ENCODE measurements around the gene LRCH1. TPM values are rescaled to one million over a fixed set of nuclear protein-coding genes. Genes with fewer than 3 reads are reported as not detected.

LRCH1 gene
- total RNA-seq, 1 donor from 2014 or later: 2.9 TPM

DNA sequence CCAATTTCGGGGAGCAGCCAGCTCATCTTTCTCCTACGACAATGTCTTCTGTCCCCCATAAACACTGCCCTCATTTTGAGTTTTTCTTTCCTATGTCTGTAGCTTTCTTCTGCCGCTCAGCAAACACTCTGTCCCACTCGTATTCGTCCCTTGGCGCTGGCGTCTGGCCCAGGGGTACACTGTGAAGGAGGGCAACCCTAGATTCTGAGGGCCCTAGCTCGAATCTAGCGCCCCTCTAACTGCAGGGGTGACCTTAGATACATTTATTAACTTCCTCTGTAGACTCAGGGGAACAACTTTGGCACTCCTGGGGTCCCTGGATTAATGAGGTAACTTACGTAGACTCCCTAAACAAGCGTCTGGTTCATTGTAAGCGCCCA is 677 bp upstream of the LRCH1 start:
- peak overlapping the region; percentile 94 for H3K4me3 Mint-ChIP-seq
- no peaks in the 10 kb centered on the region for H3K36me3 Mint-ChIP-seq
- Histone ChIP-seq H4K20me1 (ENCODE audit: low read depth) (no peaks in the 10 kb centered on the region), H2AFZ (replicated peaks) (peak overlapping the region; percentile 78), H3K9ac (no peak overlapping the region), H3K4me2 (peak overlapping the region; percentile 94), H3K9me3 (ENCODE audit: low read depth) (no peaks in the 10 kb centered on the region), H3K36me3 (no peaks in the 10 kb centered on the region), H3K4me1 (no peaks in the 10 kb centered on the region), H3F3A (ENCODE audit: low read depth) (peaks cover 9% of the 10 kb centered on the region), H3K27ac (no peak overlapping the region), H3K4me3 (peak overlapping the region; percentile 77), H3K79me2 (ENCODE audit: low read depth) (no peaks in the 10 kb centered on the region), H3K27me3 (peaks cover 45% of the 10 kb centered on the region)
- no peak overlapping the region for H3K27ac Mint-ChIP-seq
- H3K27me3 Mint-ChIP-seq (ENCODE audit: insufficient read depth, low read depth): peaks cover 15% of the 10 kb centered on the region
- no peaks in the 10 kb centered on the region for H3K9me3 Mint-ChIP-seq
- TF ChIP-seq, protein P1, sequence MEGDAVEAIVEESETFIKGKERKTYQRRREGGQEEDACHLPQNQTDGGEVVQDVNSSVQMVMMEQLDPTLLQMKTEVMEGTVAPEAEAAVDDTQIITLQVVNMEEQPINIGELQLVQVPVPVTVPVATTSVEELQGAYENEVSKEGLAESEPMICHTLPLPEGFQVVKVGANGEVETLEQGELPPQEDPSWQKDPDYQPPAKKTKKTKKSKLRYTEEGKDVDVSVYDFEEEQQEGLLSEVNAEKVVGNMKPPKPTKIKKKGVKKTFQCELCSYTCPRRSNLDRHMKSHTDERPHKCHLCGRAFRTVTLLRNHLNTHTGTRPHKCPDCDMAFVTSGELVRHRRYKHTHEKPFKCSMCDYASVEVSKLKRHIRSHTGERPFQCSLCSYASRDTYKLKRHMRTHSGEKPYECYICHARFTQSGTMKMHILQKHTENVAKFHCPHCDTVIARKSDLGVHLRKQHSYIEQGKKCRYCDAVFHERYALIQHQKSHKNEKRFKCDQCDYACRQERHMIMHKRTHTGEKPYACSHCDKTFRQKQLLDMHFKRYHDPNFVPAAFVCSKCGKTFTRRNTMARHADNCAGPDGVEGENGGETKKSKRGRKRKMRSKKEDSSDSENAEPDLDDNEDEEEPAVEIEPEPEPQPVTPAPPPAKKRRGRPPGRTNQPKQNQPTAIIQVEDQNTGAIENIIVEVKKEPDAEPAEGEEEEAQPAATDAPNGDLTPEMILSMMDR (IDR thresholded peaks at IDR 0.05): no peak
- peaks cover 25% of the 10 kb centered on the region for H3K4me1 Mint-ChIP-seq
- no peak for DNase-seq (ENCODE audit: low spot score)

DNA sequence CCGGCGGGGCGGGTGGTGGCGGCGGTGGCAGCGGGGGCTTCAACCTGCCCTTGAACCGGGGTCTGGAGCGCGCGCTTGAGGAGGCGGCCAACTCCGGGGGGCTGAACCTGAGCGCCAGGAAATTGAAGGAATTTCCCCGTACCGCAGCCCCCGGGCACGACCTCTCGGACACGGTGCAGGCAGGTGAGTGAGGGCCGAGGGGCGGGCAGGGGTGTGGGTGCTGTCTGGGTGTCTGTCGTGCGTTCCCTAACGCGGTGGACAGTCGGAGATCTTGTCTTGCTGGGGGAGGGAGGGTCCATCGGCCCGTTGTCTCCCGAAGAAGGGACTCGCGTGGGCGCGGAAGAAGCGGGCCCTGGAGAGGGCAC is 533 bp downstream of the LRCH1 start:
- Mint-ChIP-seq H3K27me3 (ENCODE audit: insufficient read depth, low read depth) (peaks cover 15% of the 10 kb centered on the region), H3K27ac (no peak overlapping the region), H3K4me1 (peaks cover 25% of the 10 kb centered on the region), H3K36me3 (no peaks in the 10 kb centered on the region), H3K9me3 (no peaks in the 10 kb centered on the region), H3K4me3 (peak overlapping the region; percentile 94)
- Histone ChIP-seq H3K9ac (peak overlapping the region; percentile 17), H3K4me3 (peak overlapping the region; percentile 77), H3K9me3 (ENCODE audit: low read depth) (no peaks in the 10 kb centered on the region), H3F3A (ENCODE audit: low read depth) (peaks cover 9% of the 10 kb centered on the region), H4K20me1 (ENCODE audit: low read depth) (no peaks in the 10 kb centered on the region), H3K79me2 (ENCODE audit: low read depth) (no peaks in the 10 kb centered on the region), H3K4me2 (peak overlapping the region; percentile 94), H3K36me3 (no peaks in the 10 kb centered on the region), H3K27ac (no peak overlapping the region), H3K4me1 (no peaks in the 10 kb centered on the region), H3K27me3 (peaks cover 45% of the 10 kb centered on the region), H2AFZ (replicated peaks) (peak overlapping the region; percentile 78)
- TF ChIP-seq EZH2 (IDR thresholded peaks at IDR 0.05) (no peak), EZH2phosphoT487 (IDR thresholded peaks at IDR 0.05) (no peak)
- TF ChIP-seq, protein P1 (IDR thresholded peaks at IDR 0.05): no peak
- peak; percentile 19 for DNase-seq (ENCODE audit: low spot score)

DNA sequence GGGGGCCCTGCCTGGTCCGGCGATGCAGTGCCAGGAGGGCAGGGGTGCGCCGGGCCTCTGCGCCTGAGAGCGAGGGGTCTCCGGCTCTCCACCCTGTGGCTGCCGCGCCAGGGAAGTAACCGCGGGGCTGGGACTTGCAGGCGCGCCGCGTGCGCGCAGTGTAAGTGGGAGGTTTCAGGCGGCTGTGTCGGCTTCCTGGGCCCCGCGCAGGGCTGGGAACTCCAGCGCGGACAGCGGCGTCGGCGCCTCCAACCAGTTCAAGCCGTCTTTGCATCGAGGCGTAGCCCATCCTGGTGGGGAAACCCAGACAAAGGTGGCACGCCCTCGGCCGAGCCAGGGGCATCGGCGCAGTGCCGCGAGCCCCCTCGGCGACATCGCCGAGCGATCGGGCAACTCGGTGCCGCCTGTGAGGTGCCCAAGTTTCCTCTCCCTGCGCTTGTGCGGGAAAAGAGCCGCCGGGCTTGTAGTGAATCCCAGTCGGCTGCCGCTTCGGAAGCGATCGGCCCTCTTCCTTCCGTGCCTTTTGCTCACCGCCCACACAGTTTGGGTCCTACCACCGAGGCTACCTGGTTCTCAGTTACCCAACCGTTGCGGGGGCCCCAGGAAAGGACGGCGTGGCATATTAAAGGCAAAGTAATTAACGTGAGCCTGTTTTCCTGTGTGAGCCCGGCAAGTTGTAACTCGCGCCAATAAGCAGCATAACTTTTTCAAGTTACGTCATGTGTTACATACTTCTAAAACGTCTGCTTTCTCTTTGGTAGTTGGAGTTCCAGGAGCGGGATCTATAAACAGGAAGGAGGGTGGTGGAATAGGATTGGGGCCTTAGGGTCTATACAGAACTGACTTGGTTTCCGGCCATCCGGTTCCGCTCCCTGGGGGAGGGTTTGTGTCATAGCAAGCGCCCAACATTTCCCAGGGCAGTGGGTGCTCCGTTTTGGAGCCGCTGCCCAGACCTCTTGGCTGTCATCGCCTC is 1.2 kb downstream of the LRCH1 start:
- no peak overlapping the region for H3K27ac ChIP-seq

More for the DNA sequence above, 1.2 kb downstream of the LRCH1 start:
- Histone ChIP-seq H3K4me2 (peak overlapping the region; percentile 94), H3F3A (ENCODE audit: low read depth) (peaks cover 9% of the 10 kb centered on the region), H4K20me1 (ENCODE audit: low read depth) (no peaks in the 10 kb centered on the region), H3K4me3 (peak overlapping the region; percentile 77), H2AFZ (replicated peaks) (peak overlapping the region; percentile 78), H3K36me3 (no peaks in the 10 kb centered on the region), H3K9ac (peak overlapping the region; percentile 17), H3K9me3 (ENCODE audit: low read depth) (no peaks in the 10 kb centered on the region), H3K4me1 (no peaks in the 10 kb centered on the region), H3K27me3 (peaks cover 45% of the 10 kb centered on the region), H3K79me2 (ENCODE audit: low read depth) (no peaks in the 10 kb centered on the region)
- peak; percentile 78 for DNase-seq (ENCODE audit: low spot score)
- Mint-ChIP-seq H3K9me3 (no peaks in the 10 kb centered on the region), H3K4me3 (peak overlapping the region; percentile 94), H3K27ac (no peak overlapping the region), H3K27me3 (ENCODE audit: insufficient read depth, low read depth) (peaks cover 15% of the 10 kb centered on the region), H3K36me3 (no peaks in the 10 kb centered on the region), H3K4me1 (peaks cover 25% of the 10 kb centered on the region)
- TF ChIP-seq EZH2 (IDR thresholded peaks at IDR 0.05): peak; percentile 51
- no peak for TF ChIP-seq EZH2phosphoT487 (IDR thresholded peaks at IDR 0.05)
- TF ChIP-seq, protein P1 (IDR thresholded peaks at IDR 0.05): peak; percentile 19
